Osteoblast (primary cell): ENCODE data around the gene IGFBP5. TPM values are rescaled to one million over a fixed set of nuclear protein-coding genes. Genes with fewer than 3 reads are reported as not detected.

ENCODE experiments used
- DNase-seq: peaks from one replicate; pipeline ENCODE4 v3.0.0; 2011; ENCODE audit warnings: low spot score, mixed read lengths; ENCODE audit not compliant: insufficient read length; ENCODE audit errors: missing footprints
- H2AFZ ChIP-seq: 2 replicates; pipeline ENCODE4 v1.6.0; 2011; ENCODE audit warnings: mild to moderate bottlenecking, low read length
- H3K27ac ChIP-seq: 2 replicates; pipeline ENCODE4 v1.5.1; 2011; ENCODE audit warnings: mild to moderate bottlenecking, low read depth, low read length, moderate library complexity
- H3K27me3 ChIP-seq: 2 replicates; pipeline ENCODE4 v1.6.0; 2012; ENCODE audit warnings: mild to moderate bottlenecking, control low read depth, inconsistent platforms, low read length, moderate library complexity; ENCODE audit not compliant: insufficient read depth
- H3K36me3 ChIP-seq: 2 replicates; pipeline ENCODE4 v1.5.1; 2011; ENCODE audit warnings: mild to moderate bottlenecking, low read length, control low read depth, moderate library complexity; ENCODE audit not compliant: insufficient read depth
- H3K4me1 ChIP-seq: 2 replicates; pipeline ENCODE4 v1.5.1; 2011; ENCODE audit warnings: mild to moderate bottlenecking, low read length, control low read depth, moderate library complexity; ENCODE audit not compliant: insufficient read depth
- H3K4me2 ChIP-seq: 2 replicates; pipeline ENCODE4 v1.6.0; 2011; ENCODE audit warnings: mild to moderate bottlenecking, low read length; ENCODE audit not compliant: insufficient read depth
- H3K4me3 ChIP-seq: fragments of 200-600 bp; sonication (generic); 3 replicates; pipeline ENCODE4 v1.5.1; 2012; ENCODE audit warnings: mild to moderate bottlenecking, low read length, inconsistent platforms; ENCODE audit not compliant: insufficient read depth
- H3K79me2 ChIP-seq: 2 replicates; pipeline ENCODE4 v1.6.0; 2012; ENCODE audit warnings: mild to moderate bottlenecking, low read length, control low read depth, inconsistent platforms; ENCODE audit not compliant: insufficient read depth
- H3K9me3 ChIP-seq: 2 replicates; pipeline ENCODE4 v1.5.1; 2011; ENCODE audit warnings: low read depth, low read length, control low read depth
- H4K20me1 ChIP-seq: 2 replicates; pipeline ENCODE4 v1.6.0; 2012; ENCODE audit warnings: mild to moderate bottlenecking, low read length, control low read depth; ENCODE audit not compliant: insufficient read depth
- total RNA-seq: library from RNA; depleted of rRNA; stranded (reverse); fragments of >200 nt; gene quantifications from 2 replicates; pipeline ENCODE4 v1.2.3, GENCODE V29; 2012
- TF ChIP-seq, protein P1 (sequence below): IDR thresholded peaks from 2 replicates; pipeline ENCODE4 v1.5.1; 2011; ENCODE audit warnings: mild to moderate bottlenecking, low read depth, low read length, moderate library complexity; ENCODE audit errors: extremely low read depth

IGFBP5 gene
- total RNA-seq, 1 donor, result 12.3 TPM

DNA sequence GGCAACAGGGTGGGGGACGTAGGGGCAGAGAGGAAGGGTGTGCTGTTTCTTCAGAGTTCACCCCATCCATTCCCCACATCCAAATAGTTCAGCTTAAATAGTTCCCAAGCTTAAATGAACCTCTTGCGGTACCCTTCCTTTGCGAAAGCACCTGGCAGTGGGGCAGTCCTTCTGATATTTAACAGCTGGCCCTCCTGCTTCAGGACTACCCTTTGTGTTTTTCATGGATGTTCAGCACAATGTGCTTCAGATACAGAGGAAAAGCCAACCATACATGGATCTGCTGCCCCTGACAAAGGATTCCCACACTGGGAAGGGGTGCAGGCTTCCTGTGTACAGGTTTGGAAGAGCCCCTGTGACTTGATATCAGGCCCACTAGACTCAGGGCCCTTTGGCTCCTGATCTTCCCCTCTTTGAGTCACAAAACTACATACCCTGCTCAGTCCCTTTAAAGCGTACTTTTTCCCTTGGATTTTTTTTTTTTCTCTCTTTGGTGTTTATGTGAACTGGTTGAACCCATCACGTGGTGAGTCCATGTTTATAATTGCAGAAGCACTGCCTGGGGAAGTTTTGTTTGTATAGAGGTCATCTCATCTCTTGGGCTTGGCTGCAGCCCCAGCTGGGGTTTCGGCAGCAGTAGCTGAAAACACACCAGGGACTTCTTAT, 45.3 kb upstream of the IGFBP5 start:
- no peaks in the 10 kb centered on the region for H3K4me1 ChIP-seq
- no peaks in the 10 kb centered on the region for H3K36me3 ChIP-seq
- H3K27ac ChIP-seq, result no peak overlapping the region
- no peaks in the 10 kb centered on the region for H4K20me1 ChIP-seq
- TF ChIP-seq, protein P1, sequence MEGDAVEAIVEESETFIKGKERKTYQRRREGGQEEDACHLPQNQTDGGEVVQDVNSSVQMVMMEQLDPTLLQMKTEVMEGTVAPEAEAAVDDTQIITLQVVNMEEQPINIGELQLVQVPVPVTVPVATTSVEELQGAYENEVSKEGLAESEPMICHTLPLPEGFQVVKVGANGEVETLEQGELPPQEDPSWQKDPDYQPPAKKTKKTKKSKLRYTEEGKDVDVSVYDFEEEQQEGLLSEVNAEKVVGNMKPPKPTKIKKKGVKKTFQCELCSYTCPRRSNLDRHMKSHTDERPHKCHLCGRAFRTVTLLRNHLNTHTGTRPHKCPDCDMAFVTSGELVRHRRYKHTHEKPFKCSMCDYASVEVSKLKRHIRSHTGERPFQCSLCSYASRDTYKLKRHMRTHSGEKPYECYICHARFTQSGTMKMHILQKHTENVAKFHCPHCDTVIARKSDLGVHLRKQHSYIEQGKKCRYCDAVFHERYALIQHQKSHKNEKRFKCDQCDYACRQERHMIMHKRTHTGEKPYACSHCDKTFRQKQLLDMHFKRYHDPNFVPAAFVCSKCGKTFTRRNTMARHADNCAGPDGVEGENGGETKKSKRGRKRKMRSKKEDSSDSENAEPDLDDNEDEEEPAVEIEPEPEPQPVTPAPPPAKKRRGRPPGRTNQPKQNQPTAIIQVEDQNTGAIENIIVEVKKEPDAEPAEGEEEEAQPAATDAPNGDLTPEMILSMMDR, result no peak
- DNase-seq, result peak; percentile 80
- no peaks in the 10 kb centered on the region for H3K79me2 ChIP-seq
- H3K27me3 ChIP-seq, result peaks cover 66% of the 10 kb centered on the region
- no peaks in the 10 kb centered on the region for H3K9me3 ChIP-seq
- no peak overlapping the region for H2AFZ ChIP-seq
- no peak overlapping the region for H3K4me2 ChIP-seq
- H3K4me3 ChIP-seq, result no peak overlapping the region

DNA sequence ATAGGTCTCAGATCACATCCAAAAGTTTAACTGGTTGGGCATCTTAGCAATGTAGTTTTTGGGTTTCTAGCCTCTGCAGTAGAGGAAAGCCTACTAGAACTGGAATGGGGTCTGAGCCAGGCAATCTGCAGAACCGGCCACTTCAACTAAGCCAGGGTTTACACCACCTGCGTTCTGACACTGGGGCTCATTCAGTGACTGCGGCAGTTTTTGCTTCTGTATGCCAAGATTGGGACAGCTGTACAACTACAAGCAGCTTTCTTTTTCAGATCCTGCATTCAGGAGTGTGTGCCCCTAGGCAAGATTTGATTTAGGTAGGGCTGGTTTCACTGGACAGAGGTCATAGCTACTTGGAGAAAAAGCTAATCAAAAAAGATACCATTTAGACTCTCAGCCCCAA, 43.7 kb upstream of the IGFBP5 start:
- H4K20me1 ChIP-seq, result no peaks in the 10 kb centered on the region
- DNase-seq, result no peak
- no peak overlapping the region for H2AFZ ChIP-seq

DNA sequence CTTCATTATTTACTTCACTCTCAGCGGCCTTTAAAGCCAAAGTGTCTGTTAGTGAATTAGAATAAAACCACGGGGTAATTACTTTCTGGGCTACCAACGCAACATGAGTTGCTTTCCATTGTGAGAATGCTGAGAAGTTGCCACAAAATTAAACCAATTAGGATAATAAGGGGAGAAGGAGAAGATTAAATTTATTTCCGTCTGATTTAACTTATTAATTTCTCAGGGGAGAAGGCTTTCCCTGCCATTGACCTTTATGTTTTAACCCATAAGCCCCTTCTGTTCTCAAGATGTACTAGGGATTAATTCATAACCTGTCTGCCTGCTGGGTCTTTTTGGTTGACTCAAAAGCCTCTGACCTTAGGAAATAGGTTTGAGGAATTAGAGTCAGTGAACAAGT, 42.3 kb upstream of the IGFBP5 start:
- TF ChIP-seq, protein P1, result no peak
- DNase-seq, result peak; percentile 63
- H3K9me3 ChIP-seq, result no peaks in the 10 kb centered on the region
- no peak overlapping the region for H3K4me3 ChIP-seq
- H3K4me2 ChIP-seq, result no peak overlapping the region
- H3K4me1 ChIP-seq, result no peaks in the 10 kb centered on the region
- no peaks in the 10 kb centered on the region for H4K20me1 ChIP-seq
- H3K79me2 ChIP-seq, result no peaks in the 10 kb centered on the region
- H2AFZ ChIP-seq, result no peak overlapping the region
- H3K27ac ChIP-seq, result no peak overlapping the region
- peaks cover 60% of the 10 kb centered on the region for H3K27me3 ChIP-seq
- H3K36me3 ChIP-seq, result no peaks in the 10 kb centered on the region

More for the DNA sequence above, 43.7 kb upstream of the IGFBP5 start:
- Histone ChIP-seq H3K9me3 (no peaks in the 10 kb centered on the region), H3K27me3 (peaks cover 52% of the 10 kb centered on the region), H3K36me3 (no peaks in the 10 kb centered on the region), H3K4me2 (no peak overlapping the region), H3K4me1 (no peaks in the 10 kb centered on the region), H3K27ac (no peak overlapping the region), H3K4me3 (no peak overlapping the region), H3K79me2 (no peaks in the 10 kb centered on the region)
- TF ChIP-seq, protein P1, result no peak

DNA sequence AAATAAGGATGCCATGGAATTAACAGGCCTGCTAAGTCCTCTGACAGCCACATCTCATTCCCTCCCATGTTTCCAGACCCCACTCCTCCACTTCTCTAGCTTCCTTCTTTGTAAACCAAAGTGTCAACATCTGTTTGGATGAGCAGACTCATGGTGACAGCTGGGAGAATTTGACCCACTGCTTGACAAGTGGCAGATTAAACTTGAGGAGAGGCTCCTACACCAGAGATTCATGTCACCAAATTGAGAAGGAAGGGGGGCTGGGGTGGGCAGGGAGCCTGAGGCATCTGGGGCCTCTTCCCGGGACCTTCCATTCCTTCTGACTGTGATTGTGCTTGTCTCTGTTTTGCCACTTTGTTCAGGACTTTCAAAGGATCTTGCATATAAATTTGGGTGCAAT, 41.0 kb upstream of the IGFBP5 start:
- TF ChIP-seq, protein P1, result no peak
- no peaks in the 10 kb centered on the region for H3K79me2 ChIP-seq
- no peaks in the 10 kb centered on the region for H4K20me1 ChIP-seq
- no peaks in the 10 kb centered on the region for H3K4me1 ChIP-seq
- H3K4me3 ChIP-seq, result no peak overlapping the region
- no peak overlapping the region for H3K27ac ChIP-seq
- no peak overlapping the region for H3K4me2 ChIP-seq
- H3K36me3 ChIP-seq, result no peaks in the 10 kb centered on the region
- no peaks in the 10 kb centered on the region for H3K9me3 ChIP-seq
- no peak for DNase-seq
- H2AFZ ChIP-seq, result no peak overlapping the region
- peaks cover 61% of the 10 kb centered on the region for H3K27me3 ChIP-seq
